NCI-H510A (cell line): ENCODE measurements around the gene ETS1.

ENCODE experiments used
- DNase-seq: peaks from one replicate; lab custom pipeline; 2025; lab: John Stamatoyannopoulos, UW

Gene ETS1

GRCh38 chr11:128480665-128481064 is 106.7 kb downstream of the ETS1 start:
- DNase-seq = no peak

- DNase-seq = no peak
These were observed 107.3 kb downstream of the ETS1 start for GRCh38 chr11:128480066-128480465.

DNA sequence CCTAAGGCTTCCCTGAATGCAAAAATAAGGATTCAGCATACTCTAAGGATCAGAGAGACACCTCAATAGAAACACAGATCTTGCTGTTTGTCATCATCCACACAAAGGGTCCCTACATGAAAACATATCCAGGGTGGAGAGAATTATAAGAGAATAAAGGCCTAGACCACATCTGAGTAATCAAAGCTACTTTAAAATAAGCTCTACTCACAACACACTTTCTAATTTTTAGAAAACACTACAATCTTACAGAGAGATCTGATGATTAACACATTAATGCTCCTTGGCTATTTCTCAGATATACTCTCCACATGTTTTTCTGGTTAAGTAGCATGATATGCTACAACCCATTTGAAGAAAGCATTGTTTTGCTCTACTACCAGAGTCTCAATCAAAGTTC is 108.2 kb downstream of the ETS1 start:
- no peak for DNase-seq

DNA sequence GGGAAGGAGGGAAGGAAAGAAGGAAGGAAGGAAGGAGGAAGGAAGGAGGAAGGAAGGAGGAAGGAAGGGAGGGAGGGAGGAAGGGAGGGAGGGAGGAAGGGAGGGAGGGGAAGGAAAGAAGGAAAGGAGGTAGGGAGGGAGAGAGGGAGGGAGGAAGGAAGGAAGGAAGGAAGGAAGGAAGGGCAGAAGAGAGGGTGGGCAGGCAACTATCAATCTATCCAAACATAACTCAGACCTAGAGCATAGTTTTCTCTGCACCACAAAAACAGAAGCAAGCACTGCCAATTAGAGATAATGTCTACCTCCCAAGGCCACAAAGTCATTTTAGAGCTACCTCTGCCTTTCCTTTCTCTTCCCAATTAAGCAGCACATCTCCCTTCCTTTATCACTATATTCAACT is 109.1 kb downstream of the ETS1 start:
- no peak for DNase-seq

- DNase-seq = no peak
These were observed 109.5 kb downstream of the ETS1 start for GRCh38 chr11:128477811-128478210.

- no peak for DNase-seq
These were observed 110.1 kb downstream of the ETS1 start for GRCh38 chr11:128477278-128477677.

DNA sequence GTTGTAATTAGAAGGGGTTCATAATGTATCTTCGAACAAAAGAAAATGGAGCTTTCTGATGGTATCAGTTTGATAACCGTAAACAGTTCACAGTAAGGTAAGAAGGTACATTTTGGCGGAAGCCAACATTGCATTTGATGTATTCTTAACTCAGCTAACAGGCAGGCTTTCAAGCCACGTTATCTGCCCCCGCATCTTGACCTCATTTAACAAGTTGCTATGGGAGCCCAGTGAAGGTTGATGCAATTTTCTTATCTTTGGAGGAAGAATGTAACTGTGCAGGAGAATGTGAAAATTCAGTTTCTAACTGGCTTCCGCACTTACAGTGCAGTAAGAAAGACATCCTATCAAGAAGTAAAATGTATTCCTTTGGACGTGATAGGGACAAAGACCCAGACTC is 110.6 kb downstream of the ETS1 start:
- DNase-seq = no peak

- no peak for DNase-seq
These were observed 111.3 kb downstream of the ETS1 start for GRCh38 chr11:128476049-128476448.

- DNase-seq = no peak
These were observed 113.1 kb downstream of the ETS1 start for GRCh38 chr11:128474036-128474874.

- DNase-seq = peak; percentile 12
These were observed 113.7 kb downstream of the ETS1 start for GRCh38 chr11:128473636-128474035.

- DNase-seq = no peak
These were observed 114.9 kb downstream of the ETS1 start for GRCh38 chr11:128472128-128473089.

- DNase-seq = no peak
These were observed 116.2 kb downstream of the ETS1 start for GRCh38 chr11:128471138-128471661.

GRCh38 chr11:128470081-128470480 is 117.3 kb downstream of the ETS1 start:
- no peak for DNase-seq

DNA sequence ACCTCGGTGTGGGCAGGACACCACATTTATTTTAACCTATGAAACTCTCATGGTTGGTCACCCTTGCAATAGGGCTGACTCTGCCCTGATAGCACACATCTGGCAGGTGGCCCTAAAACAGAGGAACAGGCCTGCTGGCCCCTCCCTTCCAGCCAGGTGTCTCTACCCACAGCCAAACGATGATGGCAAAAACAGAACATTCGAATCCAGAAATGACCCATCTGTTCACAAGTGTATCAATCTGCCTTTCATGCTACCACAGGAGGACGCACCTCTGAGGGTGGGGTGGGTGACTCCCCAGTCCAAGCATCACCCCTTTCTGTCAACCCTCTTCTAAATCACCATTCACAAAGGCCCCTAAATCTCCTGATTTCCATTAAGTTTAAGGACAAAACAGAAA is 118.1 kb downstream of the ETS1 start:
- DNase-seq = no peak

- DNase-seq = no peak
These were observed 119.2 kb downstream of the ETS1 start for GRCh38 chr11:128468111-128468510.

DNA sequence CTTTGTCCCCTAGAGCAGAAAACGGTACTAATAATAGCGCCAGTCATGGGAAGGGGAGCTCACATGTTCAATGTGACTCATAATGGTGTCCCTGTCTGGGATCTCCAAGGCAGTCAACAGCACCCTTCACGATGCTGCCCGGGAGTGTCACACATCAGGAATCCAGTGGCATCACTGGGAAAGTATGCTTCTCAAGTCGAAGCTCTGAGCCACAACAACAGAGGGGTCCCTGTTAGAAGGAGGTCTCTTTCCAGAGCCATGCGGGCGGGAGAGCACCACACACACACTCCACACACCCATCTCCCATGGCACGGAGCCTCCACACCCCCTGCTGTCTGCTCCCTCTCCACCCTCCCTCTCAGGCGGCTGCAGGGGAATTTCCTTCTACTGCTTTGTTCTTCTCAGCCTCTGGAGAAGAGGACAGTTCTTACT is 119.7 kb downstream of the ETS1 start:
- no peak for DNase-seq

DNA sequence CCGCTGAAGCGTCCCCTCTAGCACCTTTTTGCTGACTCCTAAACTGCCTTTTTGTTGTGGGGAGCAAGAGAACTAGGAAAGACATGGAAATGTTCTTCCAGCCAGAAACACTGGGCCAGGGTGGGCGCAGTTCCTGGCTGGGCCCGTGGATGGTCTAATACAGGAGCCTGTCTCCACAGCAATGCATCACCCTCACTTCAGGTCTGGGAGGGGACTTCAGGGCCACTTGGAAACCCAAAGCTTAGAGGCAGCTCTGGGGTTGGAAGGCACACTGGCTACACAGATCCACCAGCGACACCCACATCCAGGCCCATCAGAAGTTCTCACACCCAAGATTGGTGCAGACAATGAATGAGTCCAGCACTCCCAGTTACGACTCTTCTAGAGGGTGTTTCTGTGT is 120.3 kb downstream of the ETS1 start:
- DNase-seq = no peak

- no peak for DNase-seq
These were observed 121.2 kb downstream of the ETS1 start for GRCh38 chr11:128465946-128466705.

DNA sequence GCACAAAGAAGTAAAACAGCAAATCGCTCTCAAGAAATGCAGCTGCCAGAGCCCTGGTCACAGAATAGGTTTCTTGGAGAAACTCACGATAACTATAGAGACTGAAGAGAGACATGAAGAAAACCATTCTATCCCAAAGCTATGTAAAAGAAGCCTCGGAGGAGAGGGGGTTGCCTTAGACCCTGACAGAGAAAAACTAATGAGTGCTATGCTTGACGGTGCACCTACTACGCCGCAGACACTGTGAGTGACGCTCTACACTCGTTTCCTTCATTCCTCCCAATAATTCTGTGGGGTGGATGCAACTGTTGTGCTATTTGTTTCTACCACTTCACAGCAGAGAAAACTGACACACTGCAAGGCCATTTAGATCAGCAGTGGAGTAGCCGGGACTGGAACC is 121.8 kb downstream of the ETS1 start:
- no peak for DNase-seq

GRCh38 chr11:128464878-128465450 is 122.4 kb downstream of the ETS1 start:
- DNase-seq = no peak

DNA sequence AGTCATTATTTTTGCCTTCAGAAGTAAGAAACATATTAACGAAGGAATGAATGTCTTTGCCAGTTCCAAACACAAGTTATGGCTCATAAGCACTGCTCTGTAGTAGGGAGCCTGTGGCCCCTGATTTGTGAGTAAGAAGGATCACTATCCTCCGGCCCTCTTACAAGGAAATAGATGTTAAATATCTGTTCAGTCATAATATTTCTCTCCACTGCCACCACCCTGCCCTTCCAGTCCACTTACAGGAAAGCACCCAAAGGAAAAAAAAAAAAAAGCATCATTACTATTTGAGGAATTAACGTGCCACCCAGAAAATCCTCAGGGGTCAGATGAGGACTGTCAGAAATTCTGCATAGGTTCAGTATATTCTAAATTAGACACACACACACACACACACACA is 123.4 kb downstream of the ETS1 start:
- no peak for DNase-seq
